Sigmoid colon (tissue), 4 donors: ENCODE data around the gene SP9.

ENCODE experiments used
- CTCF ChIP-seq, 4 experiments: fragments of 450-650 bp in 3 of 4; fragments of 200-600 bp in 1 of 4; IDR thresholded peaks; one replicate each; pipeline ENCODE4 v1.5.1; 2016 to 2019; ENCODE audit warnings: antibody characterized with exemption in 4 of 4, mild to moderate bottlenecking in 3 of 4, moderate library complexity in 2 of 4
- POLR2AphosphoS5 ChIP-seq, 4 donors: sonication (generic); formaldehyde crosslinking; IDR thresholded peaks; one replicate each; pipeline ENCODE4 v1.6.1; 2017; ENCODE audit warnings: antibody characterized with exemption in 4 of 4

- no peak for TF ChIP-seq CTCF (IDR thresholded peaks at IDR 0.05)
- TF ChIP-seq POLR2AphosphoS5 (IDR thresholded peaks at IDR 0.05), result no peak
Observed at GRCh38 chr2:174300114-174300513, 34.6 kb upstream of the SP9 start.
